ENCODE results near the gene LRRC8D. TPM values are rescaled to one million over a fixed set of nuclear protein-coding genes. Genes with fewer than 3 reads are reported as not detected.

LRRC8D gene
- total and polyA plus RNA-seq, 2 experiments from 2014 or later = 30.1 to 30.7 TPM

DNA sequence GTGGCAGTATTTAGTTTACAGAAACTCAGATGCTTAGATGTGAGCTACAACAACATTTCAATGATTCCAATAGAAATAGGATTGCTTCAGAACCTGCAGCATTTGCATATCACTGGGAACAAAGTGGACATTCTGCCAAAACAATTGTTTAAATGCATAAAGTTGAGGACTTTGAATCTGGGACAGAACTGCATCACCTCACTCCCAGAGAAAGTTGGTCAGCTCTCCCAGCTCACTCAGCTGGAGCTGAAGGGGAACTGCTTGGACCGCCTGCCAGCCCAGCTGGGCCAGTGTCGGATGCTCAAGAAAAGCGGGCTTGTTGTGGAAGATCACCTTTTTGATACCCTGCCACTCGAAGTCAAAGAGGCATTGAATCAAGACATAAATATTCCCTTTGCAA, 114.4 kb downstream of the LRRC8D start:
- Histone ChIP-seq H3K9ac (no peak overlapping the region), H3K27ac (no peak overlapping the region), H3K79me2 (ENCODE audit: insufficient read depth) (no peaks in the 10 kb centered on the region), H3K27me3 (replicated peaks; ENCODE audit: insufficient read depth) (no peaks in the 10 kb centered on the region), H3K9me2 (ENCODE audit: insufficient read depth) (no peaks in the 10 kb centered on the region), H3F3A (ENCODE audit: insufficient read depth) (peaks cover 10% of the 10 kb centered on the region; the same call in 1 of the 2 replicates), H3K4me3 (no peak overlapping the region), H3K36me3 (ENCODE audit: low read depth) (peaks cover 8% of the 10 kb centered on the region; the same call in 1 of the 2 replicates), H2AFZ (no peak overlapping the region), H3K4me2 (ENCODE audit: unreplicated experiment) (no peak overlapping the region), H4K20me1 (ENCODE audit: insufficient read depth) (no peaks in the 10 kb centered on the region), H3K9me3 (ENCODE audit: low read depth) (no peaks in the 10 kb centered on the region), H3K4me1 (ENCODE audit: insufficient read depth) (peaks cover 16% of the 10 kb centered on the region)
- TF ChIP-seq EZH2 (IDR thresholded peaks at IDR 0.05; ENCODE audit: insufficient read depth, poor library complexity, severe bottlenecking) = no peak
- no peak for TF ChIP-seq EZH2phosphoT487 (IDR thresholded peaks at IDR 0.05; ENCODE audit: insufficient read depth, low read depth)
- DNase-seq = no peak
- 91 to 98% methylated on average over 4 of the region's 4 CpGs for WGBS, 2 experiments (ENCODE audit: low coverage in 1 of 2, low lambda C conversion rate in 2 of 2, missing lambda C conversion rate in 2 of 2)
- in situ Hi-C loops (cut with MboI) = no loop called here

DNA sequence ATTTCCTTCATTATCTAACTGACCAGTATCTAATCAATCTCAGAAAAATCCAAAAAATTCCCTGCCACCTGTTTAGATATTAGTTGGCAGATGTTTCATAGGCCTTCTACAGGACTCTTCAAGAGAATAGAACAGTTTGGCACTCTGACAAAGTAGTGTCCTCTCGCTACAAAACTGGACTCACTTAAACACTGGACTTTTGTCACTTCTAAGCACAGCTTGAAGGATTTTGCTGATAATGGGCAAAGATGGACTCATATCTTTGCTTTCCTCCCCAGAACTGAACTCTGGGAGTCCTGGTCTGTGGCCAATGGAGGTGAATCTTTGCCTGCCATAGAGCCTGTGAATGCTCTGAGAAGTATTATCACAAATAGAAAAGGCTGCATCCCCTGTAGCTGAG, 115.9 kb downstream of the LRRC8D start:
- H4K20me1 ChIP-seq (ENCODE audit: insufficient read depth) = no peaks in the 10 kb centered on the region

DNA sequence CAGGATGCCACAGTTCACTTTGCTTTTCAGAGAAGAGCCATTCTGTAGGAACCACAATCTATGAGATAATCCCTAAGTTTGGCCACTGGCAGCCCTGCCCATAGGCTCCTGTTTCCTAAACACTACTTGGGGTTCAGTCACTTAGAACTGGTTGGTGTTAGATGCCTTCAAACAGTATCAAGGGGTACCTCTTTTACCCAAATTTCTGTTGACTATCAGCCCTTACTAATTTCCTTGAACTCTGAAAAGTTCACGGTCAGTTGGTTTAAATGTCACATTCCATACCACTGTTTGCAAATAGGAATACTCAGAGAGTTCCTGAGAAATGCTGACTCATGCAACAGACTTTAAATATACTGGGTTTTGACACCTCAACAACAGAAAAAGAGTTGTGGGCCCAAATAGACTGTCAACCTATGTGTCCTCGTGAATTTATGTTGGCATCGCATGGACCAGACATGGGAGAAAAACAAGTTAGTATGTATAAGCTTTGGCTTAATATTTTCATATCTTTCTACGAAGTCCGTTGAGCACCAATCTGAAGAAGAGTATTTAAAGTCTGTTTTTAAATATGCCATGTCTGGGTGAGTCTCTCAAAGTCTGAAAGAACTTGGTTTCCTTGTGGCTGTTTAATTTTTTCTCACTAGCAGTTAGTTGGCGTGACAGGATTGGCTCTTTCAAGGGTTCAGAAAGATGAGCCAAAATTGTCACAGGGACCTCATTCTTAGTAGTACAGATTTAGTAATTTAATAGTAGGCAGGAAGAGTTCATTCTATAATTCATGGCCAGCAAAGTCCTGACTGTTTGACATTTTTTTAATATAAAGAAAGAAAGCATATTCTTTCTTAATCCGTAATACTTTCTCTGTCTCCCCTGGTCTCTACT, 117.6 kb downstream of the LRRC8D start:
- no peaks in the 10 kb centered on the region for H3K79me2 ChIP-seq (ENCODE audit: insufficient read depth)
- H2AFZ ChIP-seq = no peak overlapping the region
- peak overlapping the region; percentile 5 for H3K27ac ChIP-seq
- peaks cover 25% of the 10 kb centered on the region for H3F3A ChIP-seq (ENCODE audit: insufficient read depth)
- no peaks in the 10 kb centered on the region for H4K20me1 ChIP-seq (ENCODE audit: insufficient read depth)
- 91% methylated on average over 7 of the region's 7 CpGs for WGBS, 2 experiments (ENCODE audit: low coverage in 1 of 2, low lambda C conversion rate in 2 of 2, missing lambda C conversion rate in 2 of 2)
- no peaks in the 10 kb centered on the region for H3K27me3 ChIP-seq (replicated peaks; ENCODE audit: insufficient read depth)
- DNase-seq = peak; percentile 61
- peaks cover 29% of the 10 kb centered on the region for H3K4me1 ChIP-seq (ENCODE audit: insufficient read depth)
- H3K9me3 ChIP-seq (ENCODE audit: low read depth) = no peaks in the 10 kb centered on the region
- 0 out of 2 replicates have a peak, but pooled peaks cover 4% of the 10 kb centered on the region for H3K36me3 ChIP-seq (ENCODE audit: low read depth)
- no peak overlapping the region for H3K4me3 ChIP-seq
- no peaks in the 10 kb centered on the region for H3K9me2 ChIP-seq (ENCODE audit: insufficient read depth)
- in situ Hi-C loops (cut with MboI) = no loop called here
- TF ChIP-seq EZH2 (IDR thresholded peaks at IDR 0.05; ENCODE audit: insufficient read depth, poor library complexity, severe bottlenecking) (no peak), EZH2phosphoT487 (IDR thresholded peaks at IDR 0.05; ENCODE audit: insufficient read depth, low read depth) (no peak)
- H3K4me2 ChIP-seq (ENCODE audit: unreplicated experiment) = peak overlapping the region; percentile 2
- H3K9ac ChIP-seq = no peak overlapping the region

More for the DNA sequence above, 115.9 kb downstream of the LRRC8D start:
- 95 to 97% methylated on average over 1 of the region's 1 CpG for WGBS, 2 experiments (ENCODE audit: low coverage in 1 of 2, low lambda C conversion rate in 2 of 2, missing lambda C conversion rate in 2 of 2)
- Histone ChIP-seq H3K27me3 (replicated peaks; ENCODE audit: insufficient read depth) (no peaks in the 10 kb centered on the region), H3K4me3 (no peak overlapping the region), H3K36me3 (ENCODE audit: low read depth) (peaks cover 8% of the 10 kb centered on the region; the same call in 1 of the 2 replicates), H3K27ac (no peak overlapping the region), H3F3A (ENCODE audit: insufficient read depth) (peaks cover 10% of the 10 kb centered on the region; the same call in 1 of the 2 replicates), H3K9me2 (ENCODE audit: insufficient read depth) (no peaks in the 10 kb centered on the region), H3K4me2 (ENCODE audit: unreplicated experiment) (no peak overlapping the region), H3K9me3 (ENCODE audit: low read depth) (no peaks in the 10 kb centered on the region), H3K79me2 (ENCODE audit: insufficient read depth) (no peaks in the 10 kb centered on the region), H3K9ac (no peak overlapping the region), H2AFZ (no peak overlapping the region), H3K4me1 (ENCODE audit: insufficient read depth) (peaks cover 16% of the 10 kb centered on the region)
- in situ Hi-C loops (cut with MboI) = no loop called here
- no peak for TF ChIP-seq EZH2 (IDR thresholded peaks at IDR 0.05; ENCODE audit: insufficient read depth, poor library complexity, severe bottlenecking)
- TF ChIP-seq EZH2phosphoT487 (IDR thresholded peaks at IDR 0.05; ENCODE audit: insufficient read depth, low read depth) = no peak
- no peak for DNase-seq

DNA sequence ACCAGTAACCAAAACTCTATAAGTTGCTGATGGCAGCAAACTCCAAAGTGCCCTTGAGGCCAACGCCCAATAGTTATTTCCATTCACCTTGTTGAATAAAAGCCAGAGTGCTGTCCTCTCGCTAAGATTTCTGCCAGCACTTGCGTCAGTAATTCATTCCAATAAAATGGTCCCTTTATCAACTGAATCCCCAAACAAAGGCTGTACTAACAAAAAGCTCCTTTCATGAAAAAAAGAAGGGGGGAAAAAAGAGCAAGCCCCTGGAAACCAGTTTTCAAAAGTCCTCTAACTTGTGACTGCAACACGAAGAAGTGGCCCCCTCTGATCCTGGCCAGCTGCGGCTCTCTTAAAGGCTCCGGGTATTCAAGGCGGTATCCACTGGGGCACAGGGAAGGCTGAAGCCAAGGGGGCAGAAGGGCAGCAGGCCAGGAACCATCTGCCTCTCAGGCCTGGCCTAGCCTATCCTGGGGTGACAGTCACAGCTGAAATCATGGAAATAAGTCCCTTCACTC, 118.3 kb downstream of the LRRC8D start:
- Histone ChIP-seq H3F3A (ENCODE audit: insufficient read depth) (peaks cover 28% of the 10 kb centered on the region), H3K9me3 (ENCODE audit: low read depth) (no peaks in the 10 kb centered on the region), H3K9ac (no peak overlapping the region), H3K36me3 (ENCODE audit: low read depth) (no peaks in the 10 kb centered on the region), H3K9me2 (ENCODE audit: insufficient read depth) (no peaks in the 10 kb centered on the region), H3K4me1 (ENCODE audit: insufficient read depth) (peaks cover 32% of the 10 kb centered on the region), H2AFZ (no peak overlapping the region), H4K20me1 (ENCODE audit: insufficient read depth) (no peaks in the 10 kb centered on the region), H3K4me3 (no peak overlapping the region), H3K4me2 (ENCODE audit: unreplicated experiment) (no peak overlapping the region), H3K79me2 (ENCODE audit: insufficient read depth) (no peaks in the 10 kb centered on the region), H3K27ac (no peak overlapping the region), H3K27me3 (replicated peaks; ENCODE audit: insufficient read depth) (no peaks in the 10 kb centered on the region)
- TF ChIP-seq EZH2 (IDR thresholded peaks at IDR 0.05; ENCODE audit: insufficient read depth, poor library complexity, severe bottlenecking) (no peak), EZH2phosphoT487 (IDR thresholded peaks at IDR 0.05; ENCODE audit: insufficient read depth, low read depth) (no peak)
- WGBS, 2 experiments (ENCODE audit: low coverage in 1 of 2, low lambda C conversion rate in 2 of 2, missing lambda C conversion rate in 2 of 2) = 89 to 91% methylated on average over 7 of the region's 7 CpGs
- in situ Hi-C loops (cut with MboI) = no loop called here
- no peak for DNase-seq

All from GM23248 (cell line).